ENCODE data around the gene TEAD3.

TEAD3 gene

DNA sequence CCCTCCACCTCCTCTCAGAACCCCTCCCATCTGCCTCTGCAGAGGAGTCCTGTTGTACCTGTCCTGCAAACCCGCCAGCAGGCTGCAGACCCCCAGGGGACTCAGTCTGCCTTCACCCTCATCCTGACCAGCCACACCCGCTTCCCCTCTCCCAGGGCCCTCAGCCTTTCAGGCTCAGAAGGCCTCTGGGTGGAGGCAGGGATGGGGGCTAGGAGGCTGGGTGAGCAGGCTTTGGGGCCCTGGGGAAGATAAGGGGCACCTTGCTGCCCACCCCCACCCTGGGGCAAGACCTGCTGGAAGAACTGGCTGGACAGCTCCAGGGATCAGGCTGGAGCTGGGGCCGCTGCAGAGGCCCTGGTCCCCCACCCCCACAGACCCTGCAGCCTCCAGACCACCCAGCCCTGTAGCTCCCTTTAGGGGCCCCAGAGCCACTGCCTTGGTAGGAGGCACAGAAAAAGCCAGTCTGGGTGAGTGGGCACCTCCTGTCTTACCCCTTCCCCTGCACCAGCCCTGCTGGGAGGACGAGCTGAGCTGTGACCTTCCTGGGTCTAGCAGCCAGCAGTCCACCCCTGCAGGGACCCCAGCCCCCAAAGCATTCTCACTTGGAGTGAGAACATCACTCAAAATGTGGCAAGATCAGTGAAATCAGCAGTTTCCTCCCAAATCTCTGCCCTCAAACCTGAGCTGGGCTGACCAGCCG, 5.2 kb downstream of the TEAD3 start:
- no peak for DNase-seq (ENCODE audit: low read depth)

GRCh38 chr6:35490821-35491557, 5.9 kb downstream of the TEAD3 start:
- no peak for DNase-seq (ENCODE audit: low read depth)

- DNase-seq (ENCODE audit: low read depth), result no peak
Measured at GRCh38 chr6:35489995-35490791, 6.7 kb downstream of the TEAD3 start.

DNA sequence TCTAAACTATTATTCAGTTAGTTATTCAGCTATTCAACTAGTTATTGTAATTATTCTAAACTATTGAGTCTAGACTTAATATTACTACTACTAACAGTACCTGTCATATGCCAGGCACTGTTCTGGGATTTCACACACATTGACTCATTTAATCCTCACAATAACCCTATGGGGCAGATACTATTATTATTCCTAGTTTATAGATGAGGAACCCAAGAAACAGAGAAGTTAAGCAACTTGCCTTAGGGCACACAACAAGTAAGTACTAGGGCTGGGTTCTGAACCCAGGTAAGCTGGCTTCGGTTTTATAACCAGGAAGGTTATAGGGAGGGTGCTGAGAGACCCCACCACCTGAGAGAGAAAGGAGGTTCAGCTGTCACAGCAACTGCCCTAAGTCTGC, 7.8 kb downstream of the TEAD3 start:
- no peak for DNase-seq (ENCODE audit: low read depth)

DNA sequence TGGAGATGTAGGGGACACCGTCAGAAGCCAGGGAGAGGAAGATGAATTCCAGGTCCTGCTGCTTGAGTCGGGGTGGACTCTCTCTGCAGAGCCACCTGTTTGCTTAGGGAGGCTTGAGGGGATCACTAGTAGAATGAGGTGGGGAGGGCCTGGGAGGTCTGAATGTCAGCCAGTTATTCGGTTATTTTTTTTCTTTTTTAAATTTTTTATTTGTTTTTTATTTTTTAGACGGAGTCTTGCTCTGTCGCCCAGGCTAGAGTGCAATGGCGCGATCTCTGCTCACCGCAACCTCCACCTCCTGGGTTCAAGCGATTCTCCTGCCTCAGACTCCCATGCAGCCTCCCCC, 8.4 kb downstream of the TEAD3 start:
- no peak for DNase-seq (ENCODE audit: low read depth)

- no peak for DNase-seq (ENCODE audit: low read depth)
Measured at GRCh38 chr6:35487658-35488516, 9.0 kb downstream of the TEAD3 start.

GRCh38 chr6:35486005-35486925, 10.6 kb downstream of the TEAD3 start:
- DNase-seq (ENCODE audit: low read depth), result no peak

DNA sequence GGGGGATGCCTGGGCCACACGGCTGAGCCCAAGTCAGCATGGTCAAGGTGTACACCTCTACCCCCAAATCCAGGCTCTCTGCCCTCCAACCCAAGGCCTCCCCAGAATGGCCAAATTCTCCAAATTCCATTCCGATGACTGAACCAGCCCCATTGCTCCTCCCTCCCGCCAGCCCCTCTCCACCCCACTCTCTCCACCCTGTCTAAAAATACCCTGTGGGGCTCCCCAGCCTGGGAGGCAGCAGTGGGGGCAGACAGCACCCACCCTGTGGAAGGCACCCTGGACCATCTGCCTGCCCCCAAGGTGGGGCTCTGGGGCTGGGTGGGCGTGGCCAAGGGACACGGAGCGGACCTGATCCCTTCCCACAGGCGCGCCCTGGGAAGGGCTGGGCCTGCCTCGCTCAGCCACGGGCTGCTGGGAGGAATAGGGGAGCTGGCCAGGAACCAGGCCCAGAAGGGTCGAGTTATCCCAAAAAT, 11.4 kb downstream of the TEAD3 start:
- DNase-seq (ENCODE audit: low read depth), result no peak

- no peak for DNase-seq (ENCODE audit: low read depth)
Measured at GRCh38 chr6:35484921-35485392, 11.9 kb downstream of the TEAD3 start.

- no peak for DNase-seq (ENCODE audit: low read depth)
Measured at GRCh38 chr6:35483893-35484645, 12.8 kb downstream of the TEAD3 start.

- DNase-seq (ENCODE audit: low read depth), result no peak
Measured at GRCh38 chr6:35483490-35483889, 13.4 kb downstream of the TEAD3 start.

DNA sequence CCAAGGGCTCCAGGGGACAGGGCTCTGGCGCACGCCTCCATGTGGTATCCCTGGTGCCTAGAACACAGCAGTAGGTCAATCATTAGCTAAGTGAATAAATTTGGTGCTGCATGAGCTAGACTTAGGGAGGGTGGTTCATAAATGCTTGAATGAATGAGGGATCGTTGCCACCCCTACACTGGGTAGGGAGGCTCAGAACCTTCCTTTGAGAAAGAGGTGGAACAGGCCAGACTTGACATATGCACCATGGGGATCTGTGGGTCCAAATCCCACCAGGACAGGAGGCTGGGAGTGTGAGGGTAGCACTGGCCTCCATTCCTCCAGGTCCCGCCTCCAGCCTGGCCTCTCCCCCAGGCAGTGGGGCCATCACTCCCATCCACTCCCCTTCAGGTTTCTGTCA, 13.8 kb downstream of the TEAD3 start:
- no peak for DNase-seq (ENCODE audit: low read depth)

- DNase-seq (ENCODE audit: low read depth), result no peak
Measured at GRCh38 chr6:35481226-35481625, 15.7 kb downstream of the TEAD3 start.

GRCh38 chr6:35480176-35480575, 16.7 kb downstream of the TEAD3 start:
- no peak for DNase-seq (ENCODE audit: low read depth)

DNA sequence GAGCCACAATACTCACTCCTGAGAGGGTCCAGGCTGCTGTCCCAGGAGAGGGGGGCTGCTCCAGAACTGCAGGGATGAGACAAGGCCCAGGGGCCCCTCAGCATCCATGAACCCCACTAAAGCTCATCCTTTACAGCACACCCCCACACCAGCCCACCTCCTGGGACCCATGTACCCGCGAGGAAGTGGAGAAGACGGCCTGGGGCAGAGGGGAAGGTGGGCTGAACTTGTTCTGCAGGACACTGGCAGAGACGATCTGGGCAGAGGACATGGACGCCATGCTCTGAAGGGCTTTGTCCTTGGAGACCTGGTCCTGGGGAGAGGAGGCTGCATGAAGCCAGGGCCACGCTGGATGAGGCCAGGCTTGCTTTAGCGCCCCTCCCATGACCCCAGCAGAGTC, 18.6 kb downstream of the TEAD3 start:
- no peak for DNase-seq (ENCODE audit: low read depth)

GRCh38 chr6:35477551-35478179, 19.2 kb downstream of the TEAD3 start:
- DNase-seq (ENCODE audit: low read depth), result no peak

GRCh38 chr6:35477028-35477427, 19.9 kb downstream of the TEAD3 start:
- DNase-seq (ENCODE audit: low read depth), result no peak

- no peak for DNase-seq (ENCODE audit: low read depth)
Measured at GRCh38 chr6:35476004-35476403, 20.9 kb downstream of the TEAD3 start.

DNA sequence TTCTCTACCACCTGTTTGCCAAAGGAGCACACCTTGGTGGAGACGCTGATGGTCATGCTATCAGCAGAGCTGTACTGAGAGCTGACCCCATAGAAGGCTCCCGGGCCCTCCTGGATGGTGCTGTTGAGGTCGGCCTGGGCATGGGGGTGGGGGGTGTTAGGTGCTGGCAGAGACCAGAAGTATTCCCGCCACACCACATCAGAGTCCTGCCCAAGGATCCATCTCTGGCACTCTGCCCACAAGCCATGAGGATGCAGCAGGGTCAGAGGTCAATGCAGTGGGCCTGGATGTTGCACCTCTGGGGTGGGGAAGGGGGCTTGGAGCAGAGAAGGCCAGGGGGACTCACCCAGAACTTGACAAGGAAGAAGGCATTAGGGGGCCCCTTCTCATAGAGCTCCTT, 21.3 kb downstream of the TEAD3 start:
- no peak for DNase-seq (ENCODE audit: low read depth)

Data from non-pigmented ciliary epithelial cell (primary cell).